ENCODE measurements around the gene CR1. TPM values are rescaled to one million over a fixed set of nuclear protein-coding genes. Genes with fewer than 3 reads are reported as not detected.

Gene CR1
- total RNA-seq, 1 experiment from 2014 or later, result not detected

GRCh38 chr1:207514890-207515289, 18.9 kb downstream of the CR1 start:
- no peak for ATAC-seq
- no peaks in the 10 kb centered on the region for H3K27me3 ChIP-seq (ENCODE audit: control insufficient read depth, insufficient read depth, low read length)
- H3K4me3 ChIP-seq (ENCODE audit: low read depth in 2 of 2, low read length in 2 of 2), result no peak overlapping the region
- no peaks in the 10 kb centered on the region for H3K4me1 ChIP-seq (ENCODE audit: control insufficient read depth, insufficient read depth, low read length)
- no peak for DNase-seq (ENCODE audit: low read depth, low spot score)
- no peaks in the 10 kb centered on the region for H3K9me3 ChIP-seq (ENCODE audit: control insufficient read depth, insufficient read depth, low read depth, low read length)
- no TSS peak for BruUV-seq (replicated peaks)
- no peaks in the 10 kb centered on the region for H3K36me3 ChIP-seq (ENCODE audit: control insufficient read depth, insufficient read depth, low read length)
- intact Hi-C loops (cut with micrococcal nuclease; ENCODE audit: unreplicated experiment) (no loop called here), in situ Hi-C loops (cut with HindIII; ENCODE audit: low pct_unique_long_range_greater_than_20kb, low sequenced_read_pairs) (no loop called here)
- H3K27ac ChIP-seq (ENCODE audit: low read length), result no peak overlapping the region
- POLR2A ChIA-PET, result no interaction called here
- TF ChIP-seq POLR2AphosphoS5 (IDR thresholded peaks at IDR 0.05; ENCODE audit: low read depth, low read length) (no peak), CTCF (IDR thresholded peaks at IDR 0.05) (no peak), TCF7L2 (IDR thresholded peaks at IDR 0.05; ENCODE audit: low read depth, low read length) (no peak), SIN3A (IDR thresholded peaks at IDR 0.05; ENCODE audit: borderline replicate concordance, insufficient read depth, low read depth, low read length) (no peak), REST (IDR thresholded peaks at IDR 0.05; ENCODE audit: insufficient read depth in 1 of 2, low read depth in 2 of 2, low read length in 1 of 2) (no peak)
- CTCF ChIA-PET, result no interaction called here

- TF ChIP-seq REST (IDR thresholded peaks at IDR 0.05; ENCODE audit: insufficient read depth in 1 of 2, low read depth in 2 of 2, low read length in 1 of 2), result no peak
- no peak for TF ChIP-seq TCF7L2 (IDR thresholded peaks at IDR 0.05; ENCODE audit: low read depth, low read length)
- no peak for TF ChIP-seq POLR2AphosphoS5 (IDR thresholded peaks at IDR 0.05; ENCODE audit: low read depth, low read length)
- TF ChIP-seq CTCF (IDR thresholded peaks at IDR 0.05), result no peak
- TF ChIP-seq SIN3A (IDR thresholded peaks at IDR 0.05; ENCODE audit: borderline replicate concordance, insufficient read depth, low read depth, low read length), result no peak
- ATAC-seq, result no peak
Observed at GRCh38 chr1:207516729-207517128, 20.8 kb downstream of the CR1 start.

More at GRCh38 chr1:207516729-207517128, 20.8 kb downstream of the CR1 start:
- BruUV-seq (replicated peaks), result no TSS peak
- Histone ChIP-seq H3K36me3 (ENCODE audit: control insufficient read depth, insufficient read depth, low read length) (no peaks in the 10 kb centered on the region), H3K4me3 (ENCODE audit: low read depth in 2 of 2, low read length in 2 of 2) (no peak overlapping the region), H3K27ac (ENCODE audit: low read length) (no peak overlapping the region), H3K27me3 (ENCODE audit: control insufficient read depth, insufficient read depth, low read length) (no peaks in the 10 kb centered on the region), H3K4me1 (ENCODE audit: control insufficient read depth, insufficient read depth, low read length) (no peaks in the 10 kb centered on the region), H3K9me3 (ENCODE audit: control insufficient read depth, insufficient read depth, low read depth, low read length) (no peaks in the 10 kb centered on the region)
- in situ Hi-C loops (cut with HindIII; ENCODE audit: low pct_unique_long_range_greater_than_20kb, low sequenced_read_pairs) (no loop called here), intact Hi-C loops (cut with micrococcal nuclease; ENCODE audit: unreplicated experiment) (no loop called here)
- CTCF ChIA-PET, result no interaction called here
- POLR2A ChIA-PET, result no interaction called here
- DNase-seq (ENCODE audit: low read depth, low spot score), result no peak
